ENCODE data around the gene ING4. TPM values are rescaled to one million over a fixed set of nuclear protein-coding genes. Genes with fewer than 3 reads are reported as not detected.
A peak's percentile ranks its signal among the peaks of the same experiment; 100 is the strongest.

ING4 gene
- total RNA-seq, 1 donor from 2014 or later, result 64.2 TPM

DNA sequence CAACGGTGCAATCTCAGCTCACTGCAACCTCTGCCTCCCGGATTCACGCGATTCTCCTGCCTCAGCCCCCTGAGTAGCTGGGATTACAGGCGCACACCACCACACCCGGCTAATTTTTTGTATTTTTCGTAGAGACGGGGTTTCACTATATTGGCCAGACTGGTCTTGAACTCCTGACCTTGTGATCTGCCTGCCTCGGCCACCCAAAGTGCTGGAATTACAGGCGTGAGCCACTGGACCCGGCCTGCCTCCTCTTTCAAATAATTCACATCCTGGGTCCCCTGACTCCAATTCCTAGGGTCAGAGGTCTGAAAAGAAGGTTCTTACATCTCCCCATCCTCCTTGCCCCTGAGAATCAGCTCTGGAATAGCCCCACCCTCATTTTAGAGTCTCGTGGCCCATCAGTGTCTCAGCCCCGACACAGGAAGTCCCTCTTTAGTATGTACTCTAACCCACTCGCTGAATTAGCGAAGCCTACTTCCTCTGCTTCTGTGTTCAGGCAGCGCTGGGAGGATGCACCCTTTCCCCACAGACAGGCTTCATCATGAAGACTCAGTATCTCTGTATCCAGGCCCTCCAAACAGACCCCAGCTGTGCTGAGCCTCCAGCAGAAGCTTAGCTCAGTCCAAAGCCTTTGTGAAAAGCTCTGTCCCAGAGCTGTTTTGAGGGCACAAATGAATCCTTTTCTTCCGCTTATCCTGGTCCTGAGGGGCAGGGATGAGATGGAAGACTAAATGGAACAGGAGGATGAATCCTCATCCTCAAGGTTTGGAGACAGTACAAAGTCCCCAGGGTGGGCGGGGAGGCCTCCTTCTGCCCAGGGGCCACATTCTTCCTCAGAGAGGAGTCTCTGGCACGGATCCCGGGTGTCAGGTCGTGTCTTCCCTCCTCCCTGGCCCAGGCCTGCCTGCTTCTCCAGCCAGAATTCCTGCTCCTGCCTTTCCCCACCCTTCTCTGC lies 30.6 kb downstream of the ING4 start:
- peak overlapping the region; percentile 97 for H3K27ac Mint-ChIP-seq
- no peaks in the 10 kb centered on the region for H3K27me3 Mint-ChIP-seq (ENCODE audit: low read depth)
- H3K4me3 Mint-ChIP-seq, result no peak overlapping the region
- no peak for DNase-seq (ENCODE audit: low spot score in 2 of 2, unreplicated experiment in 2 of 2)
- peaks cover 47% of the 10 kb centered on the region for H3K4me1 Mint-ChIP-seq
- TF ChIP-seq, protein P1, sequence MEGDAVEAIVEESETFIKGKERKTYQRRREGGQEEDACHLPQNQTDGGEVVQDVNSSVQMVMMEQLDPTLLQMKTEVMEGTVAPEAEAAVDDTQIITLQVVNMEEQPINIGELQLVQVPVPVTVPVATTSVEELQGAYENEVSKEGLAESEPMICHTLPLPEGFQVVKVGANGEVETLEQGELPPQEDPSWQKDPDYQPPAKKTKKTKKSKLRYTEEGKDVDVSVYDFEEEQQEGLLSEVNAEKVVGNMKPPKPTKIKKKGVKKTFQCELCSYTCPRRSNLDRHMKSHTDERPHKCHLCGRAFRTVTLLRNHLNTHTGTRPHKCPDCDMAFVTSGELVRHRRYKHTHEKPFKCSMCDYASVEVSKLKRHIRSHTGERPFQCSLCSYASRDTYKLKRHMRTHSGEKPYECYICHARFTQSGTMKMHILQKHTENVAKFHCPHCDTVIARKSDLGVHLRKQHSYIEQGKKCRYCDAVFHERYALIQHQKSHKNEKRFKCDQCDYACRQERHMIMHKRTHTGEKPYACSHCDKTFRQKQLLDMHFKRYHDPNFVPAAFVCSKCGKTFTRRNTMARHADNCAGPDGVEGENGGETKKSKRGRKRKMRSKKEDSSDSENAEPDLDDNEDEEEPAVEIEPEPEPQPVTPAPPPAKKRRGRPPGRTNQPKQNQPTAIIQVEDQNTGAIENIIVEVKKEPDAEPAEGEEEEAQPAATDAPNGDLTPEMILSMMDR (IDR thresholded peaks at IDR 0.05; ENCODE audit: unreplicated experiment), result no peak
- no peaks in the 10 kb centered on the region for H3K36me3 Mint-ChIP-seq
- no peaks in the 10 kb centered on the region for H3K9me3 Mint-ChIP-seq

DNA sequence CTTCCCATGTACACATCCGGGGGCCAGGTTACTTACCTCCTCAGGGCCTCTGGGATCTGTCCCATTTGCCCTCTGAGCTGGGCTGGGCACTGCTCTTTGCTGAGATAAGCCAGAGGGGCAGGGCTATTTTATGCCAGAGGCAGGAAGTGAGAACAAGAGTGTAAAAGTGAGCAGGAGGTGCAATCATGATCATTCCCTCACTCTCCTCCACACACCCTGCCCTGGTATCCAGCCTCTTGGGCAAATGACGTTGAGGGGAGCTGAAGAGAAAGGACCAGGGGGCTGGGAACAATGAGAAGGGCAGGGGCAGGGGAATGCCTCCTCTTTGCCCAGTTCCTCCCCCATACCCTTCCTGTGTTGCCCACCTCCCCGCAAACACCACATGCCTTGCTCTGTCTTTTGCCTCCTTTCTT lies 31.4 kb downstream of the ING4 start:
- no peaks in the 10 kb centered on the region for H3K9me3 Mint-ChIP-seq
- H3K36me3 Mint-ChIP-seq, result no peaks in the 10 kb centered on the region
- H3K27me3 Mint-ChIP-seq (ENCODE audit: low read depth), result no peaks in the 10 kb centered on the region
- no peak for DNase-seq (ENCODE audit: low spot score in 2 of 2, unreplicated experiment in 2 of 2)
- H3K4me1 Mint-ChIP-seq, result peaks cover 49% of the 10 kb centered on the region
- TF ChIP-seq, protein P1 (IDR thresholded peaks at IDR 0.05; ENCODE audit: unreplicated experiment), result no peak
- no peak overlapping the region for H3K4me3 Mint-ChIP-seq
- H3K27ac Mint-ChIP-seq, result peak overlapping the region; percentile 97

DNA sequence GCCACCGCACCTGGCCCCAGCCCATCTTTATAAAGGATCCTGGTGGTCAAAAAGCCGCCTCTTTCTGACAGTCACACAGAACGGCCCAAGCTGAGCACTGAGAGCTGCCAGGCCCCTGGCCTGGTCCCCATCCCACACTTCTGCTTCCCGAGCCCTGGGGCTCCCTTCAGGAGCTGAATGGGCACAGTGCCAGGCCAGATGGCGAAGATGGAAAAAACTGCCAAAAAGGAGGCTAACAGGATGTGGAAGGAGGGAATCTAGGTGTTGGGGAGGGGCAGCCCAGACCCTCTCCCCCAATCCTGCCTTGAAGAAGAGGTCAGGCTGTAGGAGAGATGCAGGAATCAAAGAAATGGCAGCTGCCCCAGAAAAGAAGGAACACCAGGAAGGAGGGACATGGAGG lies 32.2 kb downstream of the ING4 start:
- Mint-ChIP-seq H3K27ac (peak overlapping the region; percentile 41), H3K36me3 (no peaks in the 10 kb centered on the region), H3K4me3 (no peak overlapping the region), H3K27me3 (ENCODE audit: low read depth) (no peaks in the 10 kb centered on the region), H3K4me1 (peaks cover 44% of the 10 kb centered on the region), H3K9me3 (no peaks in the 10 kb centered on the region)
- TF ChIP-seq, protein P1 (IDR thresholded peaks at IDR 0.05; ENCODE audit: unreplicated experiment), result no peak
- DNase-seq (ENCODE audit: low spot score in 2 of 2, unreplicated experiment in 2 of 2), result no peak

DNA sequence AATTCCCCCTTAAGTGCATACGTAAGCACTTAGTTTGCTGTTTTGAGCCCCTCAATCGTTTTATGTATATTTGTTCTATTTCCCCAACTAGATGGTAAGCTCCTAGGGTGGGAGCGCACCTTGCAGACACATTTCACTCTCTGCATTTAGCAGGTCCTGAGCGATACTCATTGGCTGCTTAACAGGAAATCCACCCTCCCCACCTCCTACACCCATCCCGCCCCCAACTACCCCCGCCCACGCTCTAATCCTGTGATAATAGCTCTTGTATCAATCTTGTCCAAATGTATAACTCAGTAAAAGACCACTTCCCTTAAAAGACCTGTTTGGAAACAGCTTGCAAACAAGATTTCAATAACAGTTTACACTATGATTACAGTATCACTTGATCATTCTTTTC lies 35.3 kb downstream of the ING4 start:
- DNase-seq (ENCODE audit: low spot score in 2 of 2, unreplicated experiment in 2 of 2), result no peak
- no peak overlapping the region for H3K4me3 Mint-ChIP-seq
- no peaks in the 10 kb centered on the region for H3K36me3 Mint-ChIP-seq
- peaks cover 27% of the 10 kb centered on the region for H3K4me1 Mint-ChIP-seq
- H3K27me3 Mint-ChIP-seq (ENCODE audit: low read depth), result no peaks in the 10 kb centered on the region
- TF ChIP-seq, protein P1 (IDR thresholded peaks at IDR 0.05; ENCODE audit: unreplicated experiment), result no peak
- no peak overlapping the region for H3K27ac Mint-ChIP-seq
- no peaks in the 10 kb centered on the region for H3K9me3 Mint-ChIP-seq

DNA sequence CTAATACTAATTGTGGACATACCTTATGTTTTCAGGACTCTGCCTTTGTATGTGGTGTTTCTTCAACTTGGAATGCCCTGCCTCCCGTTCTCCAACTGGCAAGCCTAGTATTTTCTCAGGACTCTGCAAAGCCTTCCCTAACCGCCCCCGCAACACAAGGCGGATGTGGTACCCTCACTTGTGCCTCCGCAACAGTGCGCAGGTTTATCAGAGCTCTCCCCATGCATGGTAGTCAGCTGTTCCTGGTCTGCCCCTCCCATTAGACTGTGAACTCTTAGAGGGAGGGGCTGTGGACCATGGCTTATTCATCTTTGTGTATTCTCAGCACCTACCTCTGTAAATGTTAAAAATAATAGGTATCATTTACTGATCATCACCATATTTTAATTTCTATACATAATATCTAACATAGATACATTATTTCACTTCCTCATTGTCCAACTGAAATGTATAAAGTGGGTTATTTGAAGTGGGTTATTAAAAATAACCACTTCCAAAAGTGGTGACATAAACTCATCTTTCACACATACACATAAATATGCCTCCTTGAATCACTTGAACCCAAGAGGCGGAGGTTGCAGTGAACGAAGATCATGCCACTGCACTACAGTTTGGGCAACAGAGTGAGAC lies 36.1 kb downstream of the ING4 start:
- TF ChIP-seq, protein P1 (IDR thresholded peaks at IDR 0.05; ENCODE audit: unreplicated experiment), result no peak
- H3K27ac Mint-ChIP-seq, result no peak overlapping the region
- no peak for DNase-seq (ENCODE audit: low spot score in 2 of 2, unreplicated experiment in 2 of 2)
- H3K4me3 Mint-ChIP-seq, result no peak overlapping the region
- no peaks in the 10 kb centered on the region for H3K27me3 Mint-ChIP-seq (ENCODE audit: low read depth)
- no peaks in the 10 kb centered on the region for H3K36me3 Mint-ChIP-seq
- peaks cover 19% of the 10 kb centered on the region for H3K4me1 Mint-ChIP-seq
- no peaks in the 10 kb centered on the region for H3K9me3 Mint-ChIP-seq

All from mesothelial cell of epicardium (in vitro differentiated cells).